HepG2 (cell line): ENCODE measurements around the gene MUL1. TPM values are rescaled to one million over a fixed set of nuclear protein-coding genes. Genes with fewer than 3 reads are reported as not detected.

Source experiments
- ARHGAP35 ChIP-seq: sonication (generic); formaldehyde crosslinking; IDR thresholded peaks from 2 replicates; pipeline ENCODE4 v1.9.0; 2022; ENCODE audit warnings: mild to moderate bottlenecking, inconsistent platforms, moderate library complexity, missing genetic modification reagents, borderline replicate concordance
- ELF3 ChIP-seq: IDR thresholded peaks from 2 replicates; pipeline ENCODE4 v1.6.1; 2016; ENCODE audit warnings: missing genetic modification reagents, missing compliant biosample characterization
- ELK4 ChIP-seq: sonication (generic); formaldehyde crosslinking; IDR thresholded peaks from 2 replicates; pipeline ENCODE4 v1.9.0; 2021; ENCODE audit warnings: missing genetic modification reagents, borderline replicate concordance
- HNF4G ChIP-seq, 2 experiments: sonication (generic) in 1 of 2; formaldehyde crosslinking in 1 of 2; IDR thresholded peaks; 2 replicates each; pipeline versions ENCODE4 v1.4.0 to v1.6.1; 2011 to 2020; ENCODE audit warnings: borderline replicate concordance in 2 of 2, low read depth in 2 of 2, mild to moderate bottlenecking in 2 of 2, low read length in 1 of 2, missing genetic modification reagents in 1 of 2, moderate library complexity in 1 of 2
- IKZF1 ChIP-seq: fragments of 450-650 bp; IDR thresholded peaks from 2 replicates; pipeline ENCODE4 v1.7.1; 2016
- MAFF ChIP-seq: IDR thresholded peaks from 2 replicates; pipeline ENCODE4 v1.6.1; 2011; ENCODE audit warnings: low read depth, low read length, improper control_type of control experiment
- MIER2 ChIP-seq: IDR thresholded peaks from 2 replicates; pipeline ENCODE4 v1.6.1; 2016; ENCODE audit warnings: missing biosample characterization, missing genetic modification reagents
- NFE2 ChIP-seq: sonication (generic); formaldehyde crosslinking; IDR thresholded peaks from 2 replicates; pipeline ENCODE4 v1.4.0; 2020; ENCODE audit warnings: missing genetic modification reagents
- NFRKB ChIP-seq: fragments of 450-650 bp; IDR thresholded peaks from 2 replicates; pipeline ENCODE4 v1.6.1; 2017
- SMAD9 ChIP-seq: sonication (generic); formaldehyde crosslinking; IDR thresholded peaks from 2 replicates; pipeline ENCODE4 v1.5.1; 2020; ENCODE audit warnings: mild to moderate bottlenecking, missing genetic modification reagents
- SPEN ChIP-seq: sonication (generic); formaldehyde crosslinking; IDR thresholded peaks from 2 replicates; pipeline ENCODE4 v1.5.1; 2020; ENCODE audit warnings: low read depth, mild to moderate bottlenecking, missing genetic modification reagents
- TARDBP ChIP-seq: sonication (generic); formaldehyde crosslinking; IDR thresholded peaks from 2 replicates; pipeline ENCODE4 v1.8.0; 2022; ENCODE audit warnings: mild to moderate bottlenecking, missing genetic modification reagents
- ZBTB8A ChIP-seq: sonication (generic); formaldehyde crosslinking; IDR thresholded peaks from 2 replicates; pipeline ENCODE4 v1.4.0; 2020; ENCODE audit warnings: mild to moderate bottlenecking, low read depth, missing genetic modification reagents, borderline replicate concordance
- ZNF431 ChIP-seq: sonication (generic); formaldehyde crosslinking; IDR thresholded peaks from 2 replicates; pipeline ENCODE4 v1.9.0; 2022; ENCODE audit warnings: missing genetic modification reagents, low read depth, mild to moderate bottlenecking, borderline replicate concordance
- ZNF644 ChIP-seq: IDR thresholded peaks from 2 replicates; pipeline ENCODE4 v1.6.1; 2016; ENCODE audit warnings: low read depth
- ZNF816 ChIP-seq: sonication (generic); formaldehyde crosslinking; IDR thresholded peaks from 2 replicates; pipeline ENCODE4 v1.8.0; 2022; ENCODE audit warnings: missing genetic modification reagents, mild to moderate bottlenecking, borderline replicate concordance
- ZSCAN25 ChIP-seq: sonication (generic); formaldehyde crosslinking; IDR thresholded peaks from 2 replicates; pipeline ENCODE4 v1.8.0; 2022; ENCODE audit warnings: mild to moderate bottlenecking, missing genetic modification reagents
- polyA plus RNA-seq, 8 experiments: library from polyadenylated mRNA; depleted of rRNA in 3 of 8; stranded (reverse) in 7 of 8; unstranded in 1 of 8; fragments of >200 nt; fragmentation: Illumina TruSeq in 4 of 8; extraction: Trizol in 4 of 8; gene quantifications; 2 replicates each; pipeline versions ENCODE4 v1.2.1 to v1.2.3, GENCODE V29; 2011 to 2016; ENCODE audit warnings: low read depth in 4 of 8, missing spikeins in 1 of 8, mixed read lengths in 1 of 8; ENCODE audit not compliant: insufficient read depth in 1 of 8
- total RNA-seq, 5 experiments: library from RNA; depleted of rRNA; stranded (reverse); fragments of >200 nt; fragmentation: Illumina TruSeq; extraction: Trizol; gene quantifications; 2 replicates each; pipeline ENCODE4 v1.2.3, GENCODE V29; 2016; ENCODE audit warnings: low read depth in 1 of 5
- TF ChIP-seq, protein P1 (sequence below): sonication (generic); formaldehyde crosslinking; IDR thresholded peaks from 2 replicates; pipeline ENCODE4 v1.4.0; 2020; ENCODE audit warnings: missing genetic modification reagents, borderline replicate concordance
- TF ChIP-seq, protein P2 (sequence below): sonication (generic); formaldehyde crosslinking; IDR thresholded peaks from 2 replicates; pipeline ENCODE4 v1.4.0; 2020; ENCODE audit warnings: missing genetic modification reagents

The MUL1 gene
- total and polyA plus RNA-seq, 2 of the 13 experiments (the other 11 are each of a cell fraction or from before 2014, with no cell fraction given): 21.5 to 26.5 TPM

DNA sequence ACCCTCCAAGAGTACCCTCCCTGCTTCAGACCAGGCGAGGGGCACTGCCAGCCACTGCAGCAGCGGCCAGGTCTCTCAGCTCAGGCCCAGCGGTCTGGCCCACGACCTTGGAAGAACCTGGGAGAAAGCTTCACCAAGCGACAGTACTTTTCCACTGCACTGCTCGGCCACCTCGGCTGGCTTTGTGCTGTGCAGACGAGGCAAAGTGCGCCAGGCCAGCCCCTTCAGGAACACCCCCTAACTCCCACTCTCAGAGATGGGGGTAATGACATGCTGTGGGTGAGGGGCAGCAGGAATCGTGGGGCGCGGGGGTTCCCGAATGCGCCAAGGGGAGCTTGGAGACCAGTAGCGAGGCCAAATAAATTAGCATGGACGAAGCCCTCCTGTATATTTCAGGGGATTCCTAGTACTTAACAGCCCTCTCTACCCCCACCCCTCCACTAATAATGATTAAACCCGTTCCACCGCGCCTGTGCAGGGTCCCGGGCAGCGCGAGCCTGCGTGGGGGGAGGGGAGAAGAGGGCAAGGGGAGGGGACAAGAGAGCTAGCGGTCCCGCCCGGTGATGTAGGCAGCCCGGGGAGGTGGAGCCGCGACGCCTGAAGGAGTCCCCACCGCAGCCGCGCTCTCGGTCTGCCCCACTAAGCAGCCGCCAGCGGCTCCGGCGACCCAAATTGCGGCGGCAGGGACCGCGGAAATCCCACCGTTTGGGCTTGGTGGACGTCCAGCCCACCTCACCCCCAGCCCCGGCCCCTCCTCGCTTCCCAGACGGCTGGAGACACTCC lies 44.2 kb upstream of the MUL1 start, which contains the start of gene FAM43B (continued):
- TF ChIP-seq, protein P1, sequence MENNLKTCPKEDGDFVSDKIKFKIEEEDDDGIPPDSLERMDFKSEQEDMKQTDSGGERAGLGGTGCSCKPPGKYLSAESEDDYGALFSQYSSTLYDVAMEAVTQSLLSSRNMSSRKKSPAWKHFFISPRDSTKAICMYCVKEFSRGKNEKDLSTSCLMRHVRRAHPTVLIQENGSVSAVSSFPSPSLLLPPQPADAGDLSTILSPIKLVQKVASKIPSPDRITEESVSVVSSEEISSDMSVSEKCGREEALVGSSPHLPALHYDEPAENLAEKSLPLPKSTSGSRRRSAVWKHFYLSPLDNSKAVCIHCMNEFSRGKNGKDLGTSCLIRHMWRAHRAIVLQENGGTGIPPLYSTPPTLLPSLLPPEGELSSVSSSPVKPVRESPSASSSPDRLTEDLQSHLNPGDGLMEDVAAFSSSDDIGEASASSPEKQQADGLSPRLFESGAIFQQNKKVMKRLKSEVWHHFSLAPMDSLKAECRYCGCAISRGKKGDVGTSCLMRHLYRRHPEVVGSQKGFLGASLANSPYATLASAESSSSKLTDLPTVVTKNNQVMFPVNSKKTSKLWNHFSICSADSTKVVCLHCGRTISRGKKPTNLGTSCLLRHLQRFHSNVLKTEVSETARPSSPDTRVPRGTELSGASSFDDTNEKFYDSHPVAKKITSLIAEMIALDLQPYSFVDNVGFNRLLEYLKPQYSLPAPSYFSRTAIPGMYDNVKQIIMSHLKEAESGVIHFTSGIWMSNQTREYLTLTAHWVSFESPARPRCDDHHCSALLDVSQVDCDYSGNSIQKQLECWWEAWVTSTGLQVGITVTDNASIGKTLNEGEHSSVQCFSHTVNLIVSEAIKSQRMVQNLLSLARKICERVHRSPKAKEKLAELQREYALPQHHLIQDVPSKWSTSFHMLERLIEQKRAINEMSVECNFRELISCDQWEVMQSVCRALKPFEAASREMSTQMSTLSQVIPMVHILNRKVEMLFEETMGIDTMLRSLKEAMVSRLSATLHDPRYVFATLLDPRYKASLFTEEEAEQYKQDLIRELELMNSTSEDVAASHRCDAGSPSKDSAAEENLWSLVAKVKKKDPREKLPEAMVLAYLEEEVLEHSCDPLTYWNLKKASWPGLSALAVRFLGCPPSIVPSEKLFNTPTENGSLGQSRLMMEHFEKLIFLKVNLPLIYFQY (CRISPR knock-in tag): peak; percentile 34; the same call in 1 of the 2 replicates
- no peak for TF ChIP-seq ELF3 (CRISPR knock-in tag)
- TF ChIP-seq, protein P2, sequence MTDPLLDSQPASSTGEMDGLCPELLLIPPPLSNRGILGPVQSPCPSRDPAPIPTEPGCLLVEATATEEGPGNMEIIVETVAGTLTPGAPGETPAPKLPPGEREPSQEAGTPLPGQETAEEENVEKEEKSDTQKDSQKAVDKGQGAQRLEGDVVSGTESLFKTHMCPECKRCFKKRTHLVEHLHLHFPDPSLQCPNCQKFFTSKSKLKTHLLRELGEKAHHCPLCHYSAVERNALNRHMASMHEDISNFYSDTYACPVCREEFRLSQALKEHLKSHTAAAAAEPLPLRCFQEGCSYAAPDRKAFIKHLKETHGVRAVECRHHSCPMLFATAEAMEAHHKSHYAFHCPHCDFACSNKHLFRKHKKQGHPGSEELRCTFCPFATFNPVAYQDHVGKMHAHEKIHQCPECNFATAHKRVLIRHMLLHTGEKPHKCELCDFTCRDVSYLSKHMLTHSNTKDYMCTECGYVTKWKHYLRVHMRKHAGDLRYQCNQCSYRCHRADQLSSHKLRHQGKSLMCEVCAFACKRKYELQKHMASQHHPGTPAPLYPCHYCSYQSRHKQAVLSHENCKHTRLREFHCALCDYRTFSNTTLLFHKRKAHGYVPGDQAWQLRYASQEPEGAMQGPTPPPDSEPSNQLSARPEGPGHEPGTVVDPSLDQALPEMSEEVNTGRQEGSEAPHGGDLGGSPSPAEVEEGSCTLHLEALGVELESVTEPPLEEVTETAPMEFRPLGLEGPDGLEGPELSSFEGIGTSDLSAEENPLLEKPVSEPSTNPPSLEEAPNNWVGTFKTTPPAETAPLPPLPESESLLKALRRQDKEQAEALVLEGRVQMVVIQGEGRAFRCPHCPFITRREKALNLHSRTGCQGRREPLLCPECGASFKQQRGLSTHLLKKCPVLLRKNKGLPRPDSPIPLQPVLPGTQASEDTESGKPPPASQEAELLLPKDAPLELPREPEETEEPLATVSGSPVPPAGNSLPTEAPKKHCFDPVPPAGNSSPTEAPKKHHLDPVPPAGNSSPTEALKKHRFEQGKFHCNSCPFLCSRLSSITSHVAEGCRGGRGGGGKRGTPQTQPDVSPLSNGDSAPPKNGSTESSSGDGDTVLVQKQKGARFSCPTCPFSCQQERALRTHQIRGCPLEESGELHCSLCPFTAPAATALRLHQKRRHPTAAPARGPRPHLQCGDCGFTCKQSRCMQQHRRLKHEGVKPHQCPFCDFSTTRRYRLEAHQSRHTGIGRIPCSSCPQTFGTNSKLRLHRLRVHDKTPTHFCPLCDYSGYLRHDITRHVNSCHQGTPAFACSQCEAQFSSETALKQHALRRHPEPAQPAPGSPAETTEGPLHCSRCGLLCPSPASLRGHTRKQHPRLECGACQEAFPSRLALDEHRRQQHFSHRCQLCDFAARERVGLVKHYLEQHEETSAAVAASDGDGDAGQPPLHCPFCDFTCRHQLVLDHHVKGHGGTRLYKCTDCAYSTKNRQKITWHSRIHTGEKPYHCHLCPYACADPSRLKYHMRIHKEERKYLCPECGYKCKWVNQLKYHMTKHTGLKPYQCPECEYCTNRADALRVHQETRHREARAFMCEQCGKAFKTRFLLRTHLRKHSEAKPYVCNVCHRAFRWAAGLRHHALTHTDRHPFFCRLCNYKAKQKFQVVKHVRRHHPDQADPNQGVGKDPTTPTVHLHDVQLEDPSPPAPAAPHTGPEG: no peak
- TF ChIP-seq ZBTB8A (CRISPR knock-in tag): no peak
- peak; percentile 17; the same call in 1 of the 2 replicates for TF ChIP-seq HNF4G (IDR thresholded peaks at IDR 0.05; ENCODE audit: borderline replicate concordance, low read depth, low read length)
- no peak for TF ChIP-seq HNF4G (CRISPR knock-in tag; IDR thresholded peaks at IDR 0.05; ENCODE audit: borderline replicate concordance, low read depth)
- no peak for TF ChIP-seq MAFF
- TF ChIP-seq SMAD9 (CRISPR knock-in tag): no peak
- TF ChIP-seq NFRKB: no peak
- TF ChIP-seq SPEN (CRISPR knock-in tag): 0 out of 2 replicates have a peak, but pooled peaks have one; percentile 18
- no peak for TF ChIP-seq ARHGAP35
- TF ChIP-seq ZNF431 (CRISPR knock-in tag): no peak
- peak; percentile 90 for TF ChIP-seq ZSCAN25 (CRISPR knock-in tag)
- no peak for TF ChIP-seq MIER2 (CRISPR knock-in tag)
- TF ChIP-seq ZNF816 (CRISPR knock-in tag): no peak
- TF ChIP-seq ELK4 (CRISPR knock-in tag): no peak
- TF ChIP-seq TARDBP (CRISPR knock-in tag): 0 out of 2 replicates have a peak, but pooled peaks have one; percentile 31
- TF ChIP-seq NFE2 (CRISPR knock-in tag): no peak
- no peak for TF ChIP-seq IKZF1
- TF ChIP-seq ZNF644: no peak
